GM12892 (cell line): ENCODE data around the gene E2F8.

ENCODE experiments used
- POLR2A ChIP-seq: IDR thresholded peaks from 2 replicates; pipeline ENCODE4 v1.6.1; 2011; ENCODE audit warnings: low read depth, low read length, control low read depth
- POLR2AphosphoS5 ChIP-seq: IDR thresholded peaks from 2 replicates; pipeline ENCODE4 v1.6.1; 2011; ENCODE audit warnings: low read depth, low read length, control low read depth
- TAF1 ChIP-seq: IDR thresholded peaks from 2 replicates; pipeline ENCODE4 v1.6.1; 2011; ENCODE audit warnings: low read depth, mild to moderate bottlenecking, control low read depth, low read length, borderline replicate concordance

DNA sequence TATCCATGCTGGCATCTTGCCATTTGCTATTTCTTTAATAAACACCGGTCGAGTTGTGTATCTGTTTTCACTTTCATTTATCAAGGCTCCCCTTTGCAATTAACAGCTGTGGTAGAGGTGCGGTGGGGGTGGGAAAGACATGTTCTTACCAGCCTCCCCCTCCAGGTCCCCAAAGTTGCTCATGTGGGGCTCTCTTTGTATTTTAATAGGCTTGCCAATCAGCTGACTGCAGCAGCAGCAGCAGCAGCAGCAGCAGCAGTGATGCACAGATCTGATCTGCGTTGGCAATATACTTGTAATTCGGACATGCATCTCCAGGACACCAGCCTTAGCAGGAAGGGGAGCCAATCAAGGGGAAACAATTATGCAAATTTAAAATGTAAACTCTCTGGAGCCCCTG is 40.3 kb upstream of the E2F8 start:
- TF ChIP-seq POLR2A (no peak), TAF1 (no peak), POLR2AphosphoS5 (no peak)
